ENCODE measurements around the gene EPO.
"Not testable (repeated sequence)": the region's sequence is repeated elsewhere in the genome, so short reads cannot be mapped to it uniquely, and the experiment has no call there.

The EPO gene

GRCh38 chr7:100705753-100706671, 14.3 kb upstream of the EPO start, which contains the start of gene POP7:
TSS of gene POP7 (plus strand) at chr7:100706121. CDS start at chr7:100706831, 710 bp downstream.
- peak within 1 kb of the TSS; percentile 81 for H3K27ac ChIP-seq (ENCODE audit: insufficient read depth, low read length, poor library complexity, severe bottlenecking)
- no peaks in the 10 kb centered on the region for H3K27me3 ChIP-seq (replicated peaks; ENCODE audit: control insufficient read depth, insufficient read depth, low read length, poor library complexity, severe bottlenecking)
- H3K4me1 ChIP-seq (ENCODE audit: control insufficient read depth, insufficient read depth, low read length, poor library complexity, severe bottlenecking) = peaks cover 5% of the 10 kb centered on the region
- H3K4me3 ChIP-seq (ENCODE audit: insufficient read depth, low read depth, low read length, poor library complexity, severe bottlenecking) = peak within 1 kb of the TSS; percentile 80
- peak; percentile 96 to 98 (median 96) for DNase-seq
- no peaks in the 10 kb centered on the region for H3K9me3 ChIP-seq (ENCODE audit: control insufficient read depth, low read length)
- H3K36me3 ChIP-seq (ENCODE audit: control insufficient read depth, insufficient read depth, low read length) = no peaks in the 10 kb centered on the region

- peaks cover 5% of the 10 kb centered on the region for H3K4me1 ChIP-seq (ENCODE audit: control insufficient read depth, insufficient read depth, low read length, poor library complexity, severe bottlenecking)
- H3K36me3 ChIP-seq (ENCODE audit: control insufficient read depth, insufficient read depth, low read length) = no peaks in the 10 kb centered on the region
- DNase-seq = no peak
- no peaks in the 10 kb centered on the region for H3K27me3 ChIP-seq (replicated peaks; ENCODE audit: control insufficient read depth, insufficient read depth, low read length, poor library complexity, severe bottlenecking)
- H3K4me3 ChIP-seq (ENCODE audit: insufficient read depth, low read depth, low read length, poor library complexity, severe bottlenecking) = peak overlapping the region; percentile 80
- peak overlapping the region; percentile 81 for H3K27ac ChIP-seq (ENCODE audit: insufficient read depth, low read length, poor library complexity, severe bottlenecking)
- no peaks in the 10 kb centered on the region for H3K9me3 ChIP-seq (ENCODE audit: control insufficient read depth, low read length)
Observed at GRCh38 chr7:100706672-100707311, 13.5 kb upstream of the EPO start.

- Histone ChIP-seq H3K36me3 (ENCODE audit: control insufficient read depth, insufficient read depth, low read length) (no peaks in the 10 kb centered on the region), H3K27ac (ENCODE audit: insufficient read depth, low read length, poor library complexity, severe bottlenecking) (no peak overlapping the region), H3K27me3 (replicated peaks; ENCODE audit: control insufficient read depth, insufficient read depth, low read length, poor library complexity, severe bottlenecking) (no peaks in the 10 kb centered on the region), H3K4me1 (ENCODE audit: control insufficient read depth, insufficient read depth, low read length, poor library complexity, severe bottlenecking) (peaks cover 5% of the 10 kb centered on the region), H3K4me3 (ENCODE audit: insufficient read depth, low read depth, low read length, poor library complexity, severe bottlenecking) (no peak overlapping the region), H3K9me3 (ENCODE audit: control insufficient read depth, low read length) (no peaks in the 10 kb centered on the region)
- DNase-seq = no peak
Observed at GRCh38 chr7:100708395-100708794, 11.9 kb upstream of the EPO start.

- Histone ChIP-seq H3K27ac (ENCODE audit: insufficient read depth, low read length, poor library complexity, severe bottlenecking) (no peak overlapping the region), H3K27me3 (replicated peaks; ENCODE audit: control insufficient read depth, insufficient read depth, low read length, poor library complexity, severe bottlenecking) (no peaks in the 10 kb centered on the region), H3K4me1 (ENCODE audit: control insufficient read depth, insufficient read depth, low read length, poor library complexity, severe bottlenecking) (peaks cover 5% of the 10 kb centered on the region), H3K36me3 (ENCODE audit: control insufficient read depth, insufficient read depth, low read length) (no peaks in the 10 kb centered on the region), H3K9me3 (ENCODE audit: control insufficient read depth, low read length) (no peaks in the 10 kb centered on the region), H3K4me3 (ENCODE audit: insufficient read depth, low read depth, low read length, poor library complexity, severe bottlenecking) (no peak overlapping the region)
- no peak for DNase-seq
Observed at GRCh38 chr7:100710452-100710851, 9.8 kb upstream of the EPO start.

- no peak overlapping the region for H3K27ac ChIP-seq (ENCODE audit: insufficient read depth, low read length, poor library complexity, severe bottlenecking)
- peaks cover 5% of the 10 kb centered on the region for H3K4me1 ChIP-seq (ENCODE audit: control insufficient read depth, insufficient read depth, low read length, poor library complexity, severe bottlenecking)
- DNase-seq = no peak
- no peaks in the 10 kb centered on the region for H3K27me3 ChIP-seq (replicated peaks; ENCODE audit: control insufficient read depth, insufficient read depth, low read length, poor library complexity, severe bottlenecking)
- H3K4me3 ChIP-seq (ENCODE audit: insufficient read depth, low read depth, low read length, poor library complexity, severe bottlenecking) = no peak overlapping the region
- H3K9me3 ChIP-seq (ENCODE audit: control insufficient read depth, low read length) = no peaks in the 10 kb centered on the region
- H3K36me3 ChIP-seq (ENCODE audit: control insufficient read depth, insufficient read depth, low read length) = no peaks in the 10 kb centered on the region
Observed at GRCh38 chr7:100711369-100711768, 8.9 kb upstream of the EPO start.

GRCh38 chr7:100714725-100715124, 5.5 kb upstream of the EPO start:
- Histone ChIP-seq H3K27ac (ENCODE audit: insufficient read depth, low read length, poor library complexity, severe bottlenecking) (no peak overlapping the region), H3K9me3 (ENCODE audit: control insufficient read depth, low read length) (no peaks in the 10 kb centered on the region), H3K27me3 (replicated peaks; ENCODE audit: control insufficient read depth, insufficient read depth, low read length, poor library complexity, severe bottlenecking) (no peaks in the 10 kb centered on the region), H3K4me3 (ENCODE audit: insufficient read depth, low read depth, low read length, poor library complexity, severe bottlenecking) (no peak overlapping the region), H3K36me3 (ENCODE audit: control insufficient read depth, insufficient read depth, low read length) (no peaks in the 10 kb centered on the region), H3K4me1 (ENCODE audit: control insufficient read depth, insufficient read depth, low read length, poor library complexity, severe bottlenecking) (no peaks in the 10 kb centered on the region)
- no peak for DNase-seq

- not testable (repeated sequence) for H3K27ac ChIP-seq (ENCODE audit: insufficient read depth, low read length, poor library complexity, severe bottlenecking); DNase-seq; H3K4me1 ChIP-seq (ENCODE audit: control insufficient read depth, insufficient read depth, low read length, poor library complexity, severe bottlenecking); H3K4me3 ChIP-seq (ENCODE audit: insufficient read depth, low read depth, low read length, poor library complexity, severe bottlenecking); H3K27me3 ChIP-seq (replicated peaks; ENCODE audit: control insufficient read depth, insufficient read depth, low read length, poor library complexity, severe bottlenecking); H3K9me3 ChIP-seq (ENCODE audit: control insufficient read depth, low read length); H3K36me3 ChIP-seq (ENCODE audit: control insufficient read depth, insufficient read depth, low read length)
Observed at GRCh38 chr7:100717073-100717472, 3.2 kb upstream of the EPO start.

GRCh38 chr7:100719523-100720278, 567 bp upstream of the EPO start:
- Histone ChIP-seq H3K27ac (ENCODE audit: insufficient read depth, low read length, poor library complexity, severe bottlenecking) (no peak overlapping the region), H3K9me3 (ENCODE audit: control insufficient read depth, low read length) (no peaks in the 10 kb centered on the region), H3K36me3 (ENCODE audit: control insufficient read depth, insufficient read depth, low read length) (no peaks in the 10 kb centered on the region), H3K27me3 (replicated peaks; ENCODE audit: control insufficient read depth, insufficient read depth, low read length, poor library complexity, severe bottlenecking) (no peaks in the 10 kb centered on the region), H3K4me3 (ENCODE audit: insufficient read depth, low read depth, low read length, poor library complexity, severe bottlenecking) (no peak overlapping the region), H3K4me1 (ENCODE audit: control insufficient read depth, insufficient read depth, low read length, poor library complexity, severe bottlenecking) (no peaks in the 10 kb centered on the region)
- no peak for DNase-seq

GRCh38 chr7:100720671-100721504, 620 bp downstream of the EPO start:
- Histone ChIP-seq H3K27me3 (replicated peaks; ENCODE audit: control insufficient read depth, insufficient read depth, low read length, poor library complexity, severe bottlenecking) (no peaks in the 10 kb centered on the region), H3K4me3 (ENCODE audit: insufficient read depth, low read depth, low read length, poor library complexity, severe bottlenecking) (no peak overlapping the region), H3K36me3 (ENCODE audit: control insufficient read depth, insufficient read depth, low read length) (no peaks in the 10 kb centered on the region), H3K4me1 (ENCODE audit: control insufficient read depth, insufficient read depth, low read length, poor library complexity, severe bottlenecking) (no peaks in the 10 kb centered on the region), H3K27ac (ENCODE audit: insufficient read depth, low read length, poor library complexity, severe bottlenecking) (no peak overlapping the region), H3K9me3 (ENCODE audit: control insufficient read depth, low read length) (no peaks in the 10 kb centered on the region)
- no peak for DNase-seq
